Endothelial cell of umbilical vein (primary cell): ENCODE data around the gene GPR176. TPM values are rescaled to one million over a fixed set of nuclear protein-coding genes. Genes with fewer than 3 reads are reported as not detected.

Experiments
- BruUV-seq: library from RNA; stranded (reverse); fragments of 400-500 nt; replicated peaks from 2 replicates; lab custom pipeline; 2021; lab: Mats Ljungman, UMichigan
- CTCF ChIA-PET: fragments of 300-600, 350-600 bp; sonication (Branson Sonifier 250); formaldehyde crosslinking; loops from one replicate; lab custom pipeline; 2021; ENCODE audit warnings: antibody characterized with exemption, inconsistent platforms; lab: Charles Lee
- POLR2A ChIA-PET: fragments of 300-600, 350-600 bp; sonication (Branson Sonifier 250); formaldehyde crosslinking; loops from one replicate; lab custom pipeline; 2021; ENCODE audit warnings: antibody characterized with exemption, inconsistent platforms; lab: Charles Lee
- DNase-seq: peaks from one replicate; pipeline ENCODE4 v3.0.0-alpha.2; 2011; ENCODE audit warnings: low read depth, low spot score
- FAIRE-seq: peaks from 2 replicates; lab custom pipeline; 2011; peaks lifted over from hg19 to GRCh38; lab: Jason Lieb, UNC
- H2AFZ ChIP-seq: 2 replicates; pipeline ENCODE4 v1.6.0; 2012; ENCODE audit warnings: low read depth, low read length, control low read depth, inconsistent platforms
- H3K27ac ChIP-seq: 2 replicates; pipeline ENCODE4 v1.5.1; 2011; ENCODE audit warnings: low read depth, mild to moderate bottlenecking, control low read depth, low read length, moderate library complexity; ENCODE audit not compliant: insufficient read depth
- H3K27me3 ChIP-seq, 2 experiments: 2 replicates each; pipeline versions ENCODE4 v1.6.0 to v1.6.1; 2011; ENCODE audit warnings: low read length in 2 of 2, mixed read lengths in 1 of 2; ENCODE audit not compliant: control insufficient read depth in 2 of 2, insufficient read depth in 2 of 2
- H3K36me3 ChIP-seq, 2 experiments: 2 replicates in 1 of 2; 3 replicates in 1 of 2; pipeline ENCODE4 v1.5.1; 2011; ENCODE audit warnings: low read length in 2 of 2, mild to moderate bottlenecking in 1 of 2, moderate library complexity in 1 of 2; ENCODE audit not compliant: control insufficient read depth in 2 of 2, insufficient read depth in 2 of 2; ENCODE audit errors: extremely low read depth in 1 of 2
- H3K4me1 ChIP-seq: 3 replicates; pipeline ENCODE4 v1.5.1; 2011; ENCODE audit warnings: mild to moderate bottlenecking, low read length; ENCODE audit not compliant: control insufficient read depth, insufficient read depth; ENCODE audit errors: extremely low read depth
- H3K4me2 ChIP-seq: 2 replicates; pipeline ENCODE4 v1.6.1; 2011; ENCODE audit warnings: low read length, control low read depth, mixed read lengths; ENCODE audit not compliant: insufficient read depth
- H3K4me3 ChIP-seq, 3 experiments: fragments of 200-600 bp in 1 of 3; sonication (generic), shearing (Covaris generic) in 1 of 3; replicated peaks in 1 of 3; 2 replicates each; pipeline ENCODE4 v1.5.1; 2011 to 2016; ENCODE audit warnings: control low read depth in 3 of 3, low read length in 3 of 3, mild to moderate bottlenecking in 2 of 3, inconsistent platforms in 1 of 3, low read depth in 1 of 3, moderate library complexity in 1 of 3; ENCODE audit not compliant: insufficient read depth in 1 of 3
- H3K79me2 ChIP-seq: 2 replicates; pipeline ENCODE4 v1.6.0; 2012; ENCODE audit warnings: low read length, inconsistent platforms; ENCODE audit not compliant: control insufficient read depth, insufficient read depth
- H3K9ac ChIP-seq: replicated peaks from 2 replicates; pipeline ENCODE3; 2011; ENCODE audit warnings: low read length, control low read depth; ENCODE audit not compliant: insufficient read depth; ENCODE audit errors: extremely low read depth
- H3K9me1 ChIP-seq: replicated peaks from 3 replicates; pipeline ENCODE4 v1.6.0; 2011; ENCODE audit warnings: mild to moderate bottlenecking, low read length; ENCODE audit not compliant: control insufficient read depth, insufficient read depth; ENCODE audit errors: extremely low read depth
- H3K9me3 ChIP-seq: replicated peaks from 2 replicates; pipeline ENCODE4 v1.5.1; 2012; ENCODE audit warnings: low read length, inconsistent platforms; ENCODE audit not compliant: control insufficient read depth, insufficient read depth
- H4K20me1 ChIP-seq: replicated peaks from 2 replicates; pipeline ENCODE3; 2011; ENCODE audit warnings: mild to moderate bottlenecking, low read length; ENCODE audit not compliant: control insufficient read depth, insufficient read depth; ENCODE audit errors: extremely low read depth
- CTCF ChIP-seq, 2 donors: IDR thresholded peaks; 1 replicate in 1 of 2; 2 replicates in 1 of 2; pipeline ENCODE4 v1.5.1; 2011; ENCODE audit warnings: low read length in 2 of 2, mild to moderate bottlenecking in 2 of 2, moderate library complexity in 2 of 2, control low read depth in 1 of 2, inconsistent platforms in 1 of 2, low read depth in 1 of 2; ENCODE audit not compliant: insufficient read depth in 1 of 2; ENCODE audit errors: extremely low read depth in 1 of 2
- EZH2 ChIP-seq: IDR thresholded peaks from 2 replicates; pipeline ENCODE4 v1.6.1; 2012; ENCODE audit warnings: borderline replicate concordance, low read depth, mild to moderate bottlenecking, moderate library complexity, low read length, inconsistent platforms; ENCODE audit not compliant: severe bottlenecking
- FOS ChIP-seq: IDR thresholded peaks from 2 replicates; pipeline ENCODE4 v1.6.1; 2011; ENCODE audit warnings: mild to moderate bottlenecking, low read length, moderate library complexity, borderline replicate concordance; ENCODE audit not compliant: insufficient read depth
- GATA2 ChIP-seq: IDR thresholded peaks from 2 replicates; pipeline ENCODE4 v1.7.0; 2011; ENCODE audit warnings: low read depth, mild to moderate bottlenecking, moderate library complexity, mixed read lengths, low read length; ENCODE audit not compliant: insufficient read length, insufficient read depth
- JUN ChIP-seq: IDR thresholded peaks from 2 replicates; pipeline ENCODE4 v1.6.1; 2011; ENCODE audit warnings: borderline replicate concordance, low read depth; ENCODE audit not compliant: insufficient read length, insufficient read depth
- MAX ChIP-seq: IDR thresholded peaks from 2 replicates; pipeline ENCODE4 v1.6.1; 2011; ENCODE audit not compliant: insufficient read depth, insufficient read length
- MYC ChIP-seq: IDR thresholded peaks from one replicate; pipeline ENCODE4 v1.6.1; 2011; ENCODE audit warnings: mild to moderate bottlenecking, low read depth, low read length
- POLR2A ChIP-seq: IDR thresholded peaks from 2 replicates; pipeline ENCODE4 v1.6.1; 2012; ENCODE audit warnings: low read depth, mild to moderate bottlenecking, control low read depth, low read length
- dilution Hi-C: fragments of 300-500 bp; cut with MboI; formaldehyde crosslinking; loops from one replicate; pipeline ENCODE4 v1.15.0; 2019; ENCODE audit warnings: low sequenced_read_pairs; ENCODE audit not compliant: extremely low pct_ligation_motif_present
- intact Hi-C: fragments of 100-400 bp; cut with micrococcal nuclease; formaldehyde crosslinking; loops from one replicate; pipeline ENCODE4 v1.10.0; 2022
- polyA plus RNA-seq, 4 experiments: library from polyadenylated mRNA; depleted of rRNA in 3 of 4; stranded (reverse) in 3 of 4; unstranded in 1 of 4; fragments of >200 nt; gene quantifications; 2 replicates each; pipeline versions ENCODE4 v1.2.1 to v1.2.3, GENCODE V29; 2011 to 2012; ENCODE audit warnings: missing spikeins in 1 of 4
- total RNA-seq: library from RNA; stranded (reverse); gene quantifications from 2 replicates; pipeline ENCODE4 v1.2.3, GENCODE V29; 2021

Gene GPR176
- total and polyA plus RNA-seq, 2 donors (not counting 3 experiments of a cell fraction or from before 2014, with no cell fraction given), result 35.3 to 68.7 TPM

- Histone ChIP-seq H3K9ac (no peak overlapping the region), H3K9me1 (no peaks in the 10 kb centered on the region), H3K4me1 (peaks cover under 1% of the 10 kb centered on the region), H4K20me1 (peaks cover 2% of the 10 kb centered on the region), H2AFZ (no peak overlapping the region), H3K36me3 (no peaks in the 10 kb centered on the region), H3K27me3 (no peaks in the 10 kb centered on the region), H3K4me3 (no peak overlapping the region), H3K4me2 (no peak overlapping the region), H3K79me2 (peaks cover 14% of the 10 kb centered on the region), H3K27ac (no peak overlapping the region), H3K9me3 (no peaks in the 10 kb centered on the region)
- FAIRE-seq (no peak), DNase-seq (no peak)
- BruUV-seq, result no TSS peak
- dilution Hi-C loops, result no loop called here
- POLR2A ChIA-PET, result no interaction called here
- intact Hi-C loops, result no loop called here
- TF ChIP-seq MYC (no peak), GATA2 (no peak), POLR2A (no peak), CTCF (IDR thresholded peaks at IDR 0.05; ENCODE audit: extremely low read depth in 1 of 2, insufficient read depth in 1 of 2, low read depth in 1 of 2, low read length in 2 of 2) (no peak), JUN (no peak), FOS (no peak), MAX (no peak), EZH2 (no peak)
- CTCF ChIA-PET, result no interaction called here
These were observed 74.0 kb downstream of the GPR176 start for GRCh38 chr15:39846108-39846507.
